Epithelial cell of prostate (primary cell): Measurements from ENCODE around the gene BCOR.
A peak's percentile ranks its signal among the peaks of the same experiment; 100 is the strongest.

Experiments
- DNase-seq: peaks from one replicate; pipeline ENCODE4 v3.0.0-alpha.2; 2011; ENCODE audit warnings: low read depth, low spot score
- H3K27ac ChIP-seq: fragments of 450-650 bp; 2 replicates; pipeline ENCODE4 v1.5.1; 2017; ENCODE audit warnings: mild to moderate bottlenecking

Gene BCOR

DNA sequence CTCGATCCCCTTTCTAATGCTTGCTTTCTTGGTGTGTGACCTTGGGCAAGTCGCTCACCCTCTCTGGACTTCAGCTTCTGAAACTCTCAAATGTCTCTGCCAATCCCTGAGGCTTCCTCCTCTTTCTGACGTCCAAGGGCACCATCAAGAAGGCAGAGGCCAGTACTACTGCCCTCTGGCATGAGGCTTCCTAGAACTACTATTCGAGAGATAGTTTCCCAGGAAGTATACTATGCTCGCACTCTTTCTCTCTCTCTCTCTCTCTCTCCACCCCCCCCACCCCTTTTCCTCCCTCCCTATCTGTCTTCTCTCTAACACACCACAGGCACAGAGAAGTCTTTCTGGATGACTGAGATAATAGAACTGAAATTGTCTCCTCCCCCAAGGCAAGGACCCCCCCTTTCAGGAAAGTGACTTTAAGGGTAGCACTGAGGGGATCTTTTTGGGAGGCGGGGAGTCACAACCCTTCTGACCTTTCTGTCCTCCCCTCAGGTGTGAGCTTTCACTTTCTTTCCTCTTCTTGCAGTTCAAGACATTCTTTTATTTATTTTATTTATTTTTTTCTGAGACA, 20.0 kb upstream of the BCOR start:
- no peak for DNase-seq
- no peak overlapping the region for H3K27ac ChIP-seq

DNA sequence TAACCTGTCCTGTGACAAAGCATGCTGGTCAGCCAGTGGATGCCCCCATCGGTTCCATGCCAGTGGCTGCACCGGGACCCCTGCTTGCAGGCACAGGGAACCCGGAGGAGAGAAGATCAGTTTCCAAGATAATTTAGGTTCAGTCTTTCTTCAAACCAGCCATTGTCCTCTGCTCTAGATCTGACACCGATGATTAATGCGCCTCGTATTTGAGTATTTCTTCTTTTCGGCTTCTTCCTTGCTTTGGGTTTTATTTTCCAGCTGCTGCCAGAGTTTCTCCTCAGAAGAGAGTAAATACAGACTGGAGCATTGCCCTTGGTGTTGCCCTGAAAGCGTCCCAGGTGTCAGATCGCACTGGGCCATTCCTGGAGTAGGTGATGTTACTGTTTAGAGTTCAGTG, 19.2 kb upstream of the BCOR start:
- H3K27ac ChIP-seq, result no peak overlapping the region
- DNase-seq, result no peak

DNA sequence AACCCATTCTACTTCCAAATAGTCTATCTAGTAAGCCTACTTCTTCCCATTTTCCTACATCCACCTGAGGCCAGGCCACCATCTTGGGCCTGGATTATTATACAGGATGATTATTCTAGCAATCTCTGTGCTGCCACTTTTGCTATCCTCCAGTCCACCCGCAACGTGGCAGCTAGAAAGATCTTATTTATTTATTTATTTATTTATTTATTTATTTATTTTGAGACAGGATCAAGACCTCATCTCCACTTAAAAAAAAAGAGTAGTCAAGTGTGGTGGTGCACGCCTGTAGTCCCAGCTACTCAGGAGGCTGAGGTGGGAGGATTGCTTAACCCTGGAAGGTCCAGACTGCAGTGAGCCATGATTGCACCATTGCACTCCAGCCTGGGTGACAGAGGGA, 15.2 kb upstream of the BCOR start:
- no peak for DNase-seq
- H3K27ac ChIP-seq, result no peak overlapping the region

DNA sequence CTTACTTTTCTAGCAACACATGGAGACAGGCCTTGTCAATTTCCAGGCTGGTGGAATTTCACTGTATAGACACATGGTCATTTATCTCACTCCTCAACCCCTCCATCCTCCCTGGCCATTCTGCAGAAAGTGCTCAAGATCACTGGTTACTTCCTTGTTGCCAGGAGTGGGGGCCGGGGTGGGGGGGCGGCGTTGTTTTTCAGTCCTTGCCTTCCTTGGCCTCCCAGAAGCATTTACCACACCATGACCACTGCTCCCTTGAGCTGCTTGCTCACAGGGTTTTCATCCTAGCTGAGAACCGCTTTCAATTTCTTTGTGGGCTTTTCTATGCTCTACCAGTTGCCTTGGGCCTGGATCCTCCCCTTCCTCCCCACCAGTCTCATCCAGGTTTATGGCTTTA, 14.1 kb upstream of the BCOR start:
- no peak for DNase-seq

DNA sequence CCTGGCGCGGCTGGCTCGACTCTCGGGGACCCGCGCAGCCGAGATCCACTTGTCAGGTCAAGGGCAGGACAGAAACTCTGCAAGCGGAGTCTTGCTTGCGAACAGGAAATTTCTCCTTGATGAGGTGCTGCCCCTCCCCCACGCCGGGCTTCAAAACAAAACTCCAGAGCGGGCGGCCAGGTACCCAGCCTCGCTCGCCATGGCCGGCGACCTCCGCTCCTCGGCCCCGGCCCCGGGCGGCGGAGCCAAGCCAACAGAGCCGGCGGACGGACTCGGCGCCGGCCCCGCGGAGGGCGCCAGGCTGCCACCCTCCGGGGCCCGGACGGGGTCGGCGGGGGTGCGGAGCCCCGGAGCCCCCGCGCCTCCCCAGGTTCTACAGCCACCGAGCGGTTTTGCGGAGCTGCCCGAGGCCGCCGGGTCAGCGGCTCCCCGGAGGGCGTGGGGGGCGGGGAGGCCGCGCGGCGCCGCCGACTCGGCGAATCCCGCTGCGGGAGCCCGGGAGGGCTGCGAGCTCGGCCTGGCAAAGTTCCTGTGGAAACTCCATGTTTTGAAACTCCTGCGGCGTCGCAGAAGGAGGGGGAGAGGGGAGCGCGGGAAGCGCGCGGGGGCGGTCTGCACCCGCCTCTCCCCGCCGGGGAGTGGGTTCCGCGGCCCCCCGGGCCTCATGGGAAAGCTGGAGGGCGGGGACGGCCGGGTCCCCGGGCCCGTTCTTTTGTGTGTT, 11.7 kb upstream of the BCOR start:
- no peak for DNase-seq
- H3K27ac ChIP-seq, result peak overlapping the region; percentile 71

More for the DNA sequence above, 14.1 kb upstream of the BCOR start:
- H3K27ac ChIP-seq, result no peak overlapping the region

DNA sequence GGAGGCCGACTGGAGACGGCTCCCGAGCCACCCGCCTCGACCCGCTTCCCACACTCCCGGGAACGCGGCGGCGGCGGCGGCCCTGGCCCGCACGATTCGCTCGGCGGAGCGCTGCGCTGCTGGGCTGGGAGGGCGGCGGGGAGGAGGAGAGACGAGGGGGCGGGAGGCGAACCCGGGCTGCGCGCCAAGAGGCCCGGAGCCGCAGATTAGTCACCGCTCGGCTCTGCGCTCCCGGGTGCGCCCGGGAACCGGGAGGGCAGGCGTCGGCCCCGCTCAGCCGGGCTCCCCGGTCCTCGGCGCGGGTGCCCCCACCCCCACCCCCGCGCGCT, 11.2 kb upstream of the BCOR start:
- DNase-seq, result no peak
- H3K27ac ChIP-seq, result peak overlapping the region; percentile 71

DNA sequence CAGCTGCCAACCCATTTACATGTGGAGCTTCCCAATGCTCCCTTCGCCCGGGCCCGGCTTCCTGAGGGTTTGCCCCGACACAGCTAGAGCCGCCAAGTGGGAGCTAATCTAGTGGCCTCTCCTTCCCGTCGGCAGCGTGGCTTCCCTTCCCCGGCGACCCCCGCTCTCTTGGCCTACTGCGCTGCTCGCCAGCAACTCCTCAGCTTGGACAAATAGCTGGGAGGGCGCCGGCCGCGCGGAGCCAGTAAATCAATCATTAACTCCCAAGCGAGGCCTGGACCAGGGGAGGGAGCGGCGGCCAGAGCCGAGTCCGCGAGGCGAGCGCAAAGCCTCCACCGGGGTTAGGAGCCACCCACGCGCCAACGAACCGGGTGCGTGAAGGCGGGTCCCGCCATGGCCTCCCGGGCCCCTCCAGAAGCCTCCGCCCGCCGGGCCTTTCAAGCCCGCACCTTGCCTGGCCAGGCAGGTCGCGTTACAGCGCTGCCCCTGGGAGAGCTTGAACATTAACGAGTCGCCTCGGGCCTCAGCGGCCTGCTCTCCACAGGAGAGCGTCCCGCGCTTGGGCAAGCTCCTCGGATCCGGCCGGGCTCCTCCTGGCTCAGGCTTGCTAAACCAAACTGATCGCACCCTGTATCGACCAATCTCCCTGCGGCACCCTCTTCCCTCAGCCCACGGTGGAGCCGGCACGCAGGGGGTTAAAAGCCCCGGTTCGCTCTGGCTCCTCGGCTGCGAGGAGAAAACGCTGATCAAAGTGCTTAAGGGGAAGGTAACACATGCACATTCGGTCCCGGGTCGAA, 10.6 kb upstream of the BCOR start:
- peak overlapping the region; percentile 71 for H3K27ac ChIP-seq
- DNase-seq, result no peak

DNA sequence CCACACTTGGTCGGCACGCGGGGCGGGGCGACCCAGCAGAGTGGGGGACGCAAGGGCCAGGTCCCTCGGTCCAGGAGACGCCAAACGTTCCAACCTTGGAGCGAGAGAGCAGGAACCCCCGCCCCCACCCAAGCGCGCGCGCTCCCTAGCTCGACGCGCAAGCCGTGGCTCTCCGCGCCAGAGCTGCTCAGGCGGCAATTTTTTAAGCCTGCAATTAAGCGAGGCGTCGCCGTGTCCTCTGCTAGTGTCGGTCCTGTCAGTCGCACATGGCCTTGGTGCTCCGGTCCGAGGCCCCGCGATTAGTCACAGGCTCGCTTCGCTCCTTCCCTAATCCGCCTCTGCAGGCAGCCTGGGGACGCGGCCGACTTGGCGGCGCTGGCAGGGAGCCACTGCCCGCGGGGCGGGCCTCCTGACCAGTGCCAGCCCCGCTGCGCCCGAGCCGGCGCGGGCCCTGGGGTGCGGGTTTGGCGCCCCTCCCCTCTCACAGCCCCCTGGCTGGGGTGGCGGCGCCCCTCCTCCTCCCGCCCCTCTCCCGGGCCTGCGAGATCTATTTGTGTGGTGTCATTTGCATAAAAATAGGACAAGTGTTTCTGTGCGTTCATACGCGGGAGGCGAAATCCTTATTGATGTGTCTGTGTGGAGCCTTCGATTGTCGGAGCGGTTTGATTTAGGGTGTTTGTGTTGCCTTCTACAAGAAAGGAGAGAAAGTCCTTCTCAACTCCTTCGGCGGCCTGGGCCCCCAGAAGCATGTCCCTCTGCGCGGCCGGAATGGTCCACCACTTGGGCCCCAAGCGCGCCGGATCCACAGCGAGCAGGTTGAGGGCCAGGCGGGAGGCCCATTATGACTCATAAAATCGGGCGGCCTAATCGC, 9.8 kb upstream of the BCOR start:
- no peak for DNase-seq
- no peak overlapping the region for H3K27ac ChIP-seq

DNA sequence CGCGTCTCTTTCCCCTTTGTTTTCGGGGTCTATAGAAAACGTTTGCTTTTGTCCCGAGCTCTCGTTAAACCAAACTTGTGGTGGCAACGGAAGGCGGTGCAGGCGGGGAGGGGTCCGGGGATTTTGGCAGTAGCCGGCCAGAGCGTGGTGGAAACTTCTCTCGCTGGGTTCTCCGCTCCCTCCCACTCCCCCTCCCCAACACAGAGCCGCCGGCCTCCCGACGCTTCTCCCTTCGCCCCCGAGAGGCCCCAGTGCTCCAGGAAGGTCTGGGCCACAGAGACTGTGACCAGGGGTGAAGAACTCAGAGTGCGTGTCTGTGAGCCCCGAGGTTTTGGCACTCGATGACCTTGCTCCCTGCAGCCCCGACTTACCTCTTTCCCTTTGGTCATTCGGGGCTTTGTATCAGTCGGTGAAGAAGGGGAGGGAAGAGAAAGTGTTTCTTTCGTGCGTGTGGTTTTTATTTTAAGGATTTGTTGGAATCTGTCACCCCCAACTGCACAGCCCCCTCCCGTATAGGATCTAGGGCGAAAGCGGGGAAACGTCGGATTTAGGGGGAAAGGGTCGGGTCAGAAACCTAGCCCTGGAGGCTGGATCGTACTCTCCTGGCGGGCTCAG, 9.0 kb upstream of the BCOR start:
- no peak for DNase-seq
- peak overlapping the region; percentile 51 for H3K27ac ChIP-seq

DNA sequence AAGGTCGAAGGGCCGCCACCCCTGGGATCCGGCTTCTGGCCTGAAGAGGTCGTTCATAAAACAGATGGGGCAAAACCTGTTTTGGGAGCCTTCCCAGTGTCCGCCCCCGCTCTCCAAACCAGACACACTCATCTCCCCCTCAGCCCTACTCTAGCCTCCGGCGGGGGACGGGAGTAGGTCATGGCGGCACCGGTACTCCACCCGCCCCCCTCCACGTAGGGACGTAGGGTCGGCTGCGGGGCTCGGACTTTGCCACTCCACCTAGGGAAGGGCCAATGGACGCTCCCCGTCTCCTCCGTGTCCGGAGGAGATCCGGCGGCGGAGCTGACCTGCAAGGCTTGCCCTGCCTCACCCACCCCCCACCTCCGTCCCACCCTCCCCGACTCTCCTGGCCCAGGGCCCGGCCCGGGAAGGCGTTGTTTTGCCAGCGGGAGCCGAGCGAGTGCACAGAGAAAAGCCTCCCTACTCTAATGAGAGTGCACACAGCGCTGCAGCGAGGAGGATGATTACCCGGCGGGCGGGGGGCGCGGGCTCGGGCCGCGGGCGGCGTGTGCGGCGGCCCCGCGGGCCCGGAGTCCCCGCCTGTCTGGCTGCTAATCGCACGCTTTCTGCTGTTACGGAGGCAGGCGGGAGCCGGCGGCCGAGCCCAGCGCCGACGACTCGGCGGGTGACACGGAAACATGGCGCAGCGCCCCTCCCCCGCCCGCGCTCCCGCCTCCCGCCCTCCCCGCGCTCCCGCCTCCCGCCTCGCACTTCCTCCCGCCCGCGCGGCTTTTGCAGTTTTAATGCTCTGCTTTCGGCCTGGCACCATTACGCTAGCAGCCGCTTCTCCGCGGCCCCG, 8.3 kb upstream of the BCOR start:
- DNase-seq, result no peak

DNA sequence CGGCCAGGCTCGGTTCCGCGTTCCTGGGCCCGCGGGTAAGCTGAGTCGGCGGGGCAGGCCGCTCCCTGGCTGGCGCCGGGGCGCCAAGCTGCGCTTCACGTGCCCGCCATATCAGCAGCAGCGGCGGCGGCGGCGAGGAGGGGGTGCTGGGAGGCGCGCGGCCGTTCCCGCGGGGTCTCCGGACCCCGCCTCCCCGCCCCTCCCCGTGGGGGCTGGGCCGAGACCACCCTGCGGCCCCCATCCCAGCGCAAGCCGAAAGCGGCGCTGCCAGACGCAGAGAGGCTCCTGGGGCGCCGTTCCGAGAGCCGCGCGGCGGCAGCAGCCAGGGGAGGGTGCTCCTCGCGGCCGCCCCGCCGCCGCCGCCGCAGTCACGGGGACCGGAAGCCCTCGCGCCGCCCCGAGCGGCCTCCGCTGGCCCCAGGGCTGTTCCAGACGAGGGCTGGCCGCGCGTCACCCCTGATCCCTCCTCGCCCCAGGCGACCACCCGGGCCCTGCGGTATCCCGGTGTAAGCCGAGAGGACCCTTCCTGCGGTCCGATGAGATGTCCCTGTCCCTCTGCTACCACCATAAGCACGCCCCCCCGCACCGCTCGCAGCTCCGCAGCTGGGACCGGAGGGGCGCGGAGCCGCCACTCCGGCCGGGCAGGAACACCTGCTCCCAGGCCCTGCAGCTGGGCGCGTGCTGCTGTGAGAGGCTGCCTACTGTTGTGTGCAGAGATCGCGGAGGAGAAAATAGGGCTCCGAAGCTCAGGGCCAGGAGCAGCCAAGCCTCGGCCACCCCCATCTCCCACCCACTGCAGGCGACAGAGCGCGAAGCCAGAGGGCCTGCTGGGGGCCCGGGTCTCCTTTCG, 7.5 kb upstream of the BCOR start:
- DNase-seq, result no peak
- peak overlapping the region; percentile 51 for H3K27ac ChIP-seq

More for the DNA sequence above, 8.3 kb upstream of the BCOR start:
- H3K27ac ChIP-seq, result peak overlapping the region; percentile 51

DNA sequence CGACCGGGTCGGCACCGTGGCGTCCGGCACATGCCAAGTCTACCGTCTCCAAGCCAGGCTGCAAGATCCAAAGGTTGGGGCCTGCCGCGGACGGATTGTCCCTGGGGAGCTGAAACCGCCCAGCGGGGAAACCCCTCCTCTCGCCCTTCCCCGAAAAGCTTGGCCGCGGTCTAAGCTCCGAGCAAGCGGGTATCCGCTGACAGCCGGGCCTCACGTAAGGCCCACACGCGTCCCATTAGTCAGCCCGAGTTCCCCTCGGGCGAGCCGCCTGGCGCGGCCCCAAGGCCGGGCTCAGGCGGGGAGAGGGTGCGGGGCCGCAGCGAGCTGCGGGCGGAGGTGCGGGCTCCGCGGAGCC, 6.8 kb upstream of the BCOR start:
- peak overlapping the region; percentile 51 for H3K27ac ChIP-seq
- no peak for DNase-seq

DNA sequence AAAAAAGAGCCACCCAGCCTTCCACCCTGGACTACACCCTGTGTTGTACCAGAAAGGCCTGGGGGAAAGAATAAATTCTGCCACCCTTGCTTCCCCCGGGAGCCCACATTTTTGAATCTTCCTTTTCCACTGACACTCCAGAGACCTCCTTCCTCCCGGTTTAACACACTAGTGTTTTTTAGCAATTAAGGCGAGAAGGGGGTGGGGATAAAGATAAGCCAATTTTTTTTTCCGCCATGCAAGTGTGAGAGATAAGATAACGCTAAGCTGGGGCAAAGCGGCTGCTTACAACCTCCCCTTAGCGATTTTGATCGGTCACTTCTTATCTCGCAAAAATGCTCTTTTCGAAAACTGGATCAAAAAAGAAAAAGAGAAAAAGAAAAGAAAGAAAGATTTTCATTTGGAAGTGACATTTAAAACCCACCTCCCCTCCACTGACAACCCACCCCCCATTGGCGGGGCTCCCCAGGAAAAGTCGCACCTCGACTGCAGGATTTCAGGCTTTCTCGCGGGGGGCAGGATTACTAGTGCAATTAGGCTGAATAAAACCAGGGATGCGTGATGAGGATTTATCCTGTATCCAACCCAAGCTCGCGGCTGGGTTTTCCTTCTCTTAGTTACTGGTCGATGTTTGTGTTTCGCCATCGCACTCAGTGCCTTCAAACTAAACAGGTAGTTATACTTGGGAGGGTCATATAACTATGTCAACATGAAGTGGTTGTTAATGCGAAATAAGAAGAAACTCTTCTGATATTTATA, 6.0 kb upstream of the BCOR start:
- no peak overlapping the region for H3K27ac ChIP-seq
- no peak for DNase-seq

DNA sequence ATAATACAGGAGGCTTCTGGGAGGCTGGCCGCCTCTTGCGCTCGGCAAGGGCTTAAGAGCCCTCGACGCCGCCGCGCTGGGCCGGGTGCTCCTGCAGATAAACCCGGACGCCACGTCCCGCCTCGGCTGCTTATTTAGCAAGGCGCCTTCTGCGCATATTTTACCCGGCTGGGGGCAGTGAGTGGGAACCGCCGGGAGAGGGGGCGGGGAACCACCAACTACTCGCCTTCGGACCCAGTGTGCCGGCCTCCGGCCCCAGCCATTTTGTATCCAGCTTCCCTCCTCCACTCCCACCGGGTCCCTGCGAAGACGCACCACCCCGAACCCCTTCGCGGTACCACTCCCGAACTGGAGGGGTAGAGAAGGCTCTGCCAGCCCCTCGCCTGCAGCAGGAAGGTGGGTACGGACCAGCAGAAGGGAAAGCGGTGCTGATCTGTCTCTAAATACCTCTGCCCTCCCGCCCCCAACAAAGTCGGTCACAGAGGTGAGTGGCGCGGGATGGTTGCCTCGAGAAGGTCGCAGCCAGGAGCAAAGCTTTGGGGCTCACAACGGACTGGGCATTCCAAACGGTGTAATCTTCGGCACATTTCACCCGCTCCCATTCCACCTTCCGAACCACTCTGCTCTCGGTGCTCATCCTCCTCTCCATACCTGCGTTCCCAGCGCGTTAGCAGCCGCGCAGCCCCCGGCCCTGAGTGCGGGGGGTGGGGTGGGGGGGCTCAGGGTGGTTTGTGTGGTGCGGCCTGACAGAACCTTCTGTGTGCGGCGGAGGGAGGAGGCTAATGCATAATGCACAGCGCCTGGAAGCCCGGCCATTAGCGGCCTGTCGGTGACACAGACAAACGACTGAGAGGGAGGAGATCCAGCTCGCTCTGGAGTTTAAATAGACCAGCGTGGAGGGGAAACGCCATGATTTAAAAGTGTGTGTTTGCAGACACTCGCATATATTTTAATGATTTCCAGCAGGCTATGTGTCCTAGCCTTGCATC, 4.9 kb upstream of the BCOR start:
- no peak overlapping the region for H3K27ac ChIP-seq

DNA sequence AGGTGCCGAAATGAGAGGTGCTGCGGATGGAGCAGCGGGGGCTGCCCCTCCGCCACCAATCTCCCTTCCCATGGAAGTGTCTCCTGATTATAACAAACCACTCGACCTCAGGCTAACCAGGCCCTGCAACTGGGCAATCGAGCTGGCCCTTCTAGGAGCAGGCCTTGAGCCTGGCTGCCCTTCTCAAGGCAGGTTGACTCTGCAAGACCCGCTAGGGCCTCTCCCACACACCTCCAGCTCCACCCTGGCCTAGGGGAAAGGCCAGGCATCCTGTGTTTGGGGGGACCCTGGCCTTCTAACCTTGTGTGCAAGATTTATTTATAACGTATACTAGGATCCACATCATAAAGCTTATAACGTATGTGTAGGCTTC, 3.7 kb upstream of the BCOR start:
- no peak overlapping the region for H3K27ac ChIP-seq
- no peak for DNase-seq

More for the DNA sequence above, 4.9 kb upstream of the BCOR start:
- no peak for DNase-seq

DNA sequence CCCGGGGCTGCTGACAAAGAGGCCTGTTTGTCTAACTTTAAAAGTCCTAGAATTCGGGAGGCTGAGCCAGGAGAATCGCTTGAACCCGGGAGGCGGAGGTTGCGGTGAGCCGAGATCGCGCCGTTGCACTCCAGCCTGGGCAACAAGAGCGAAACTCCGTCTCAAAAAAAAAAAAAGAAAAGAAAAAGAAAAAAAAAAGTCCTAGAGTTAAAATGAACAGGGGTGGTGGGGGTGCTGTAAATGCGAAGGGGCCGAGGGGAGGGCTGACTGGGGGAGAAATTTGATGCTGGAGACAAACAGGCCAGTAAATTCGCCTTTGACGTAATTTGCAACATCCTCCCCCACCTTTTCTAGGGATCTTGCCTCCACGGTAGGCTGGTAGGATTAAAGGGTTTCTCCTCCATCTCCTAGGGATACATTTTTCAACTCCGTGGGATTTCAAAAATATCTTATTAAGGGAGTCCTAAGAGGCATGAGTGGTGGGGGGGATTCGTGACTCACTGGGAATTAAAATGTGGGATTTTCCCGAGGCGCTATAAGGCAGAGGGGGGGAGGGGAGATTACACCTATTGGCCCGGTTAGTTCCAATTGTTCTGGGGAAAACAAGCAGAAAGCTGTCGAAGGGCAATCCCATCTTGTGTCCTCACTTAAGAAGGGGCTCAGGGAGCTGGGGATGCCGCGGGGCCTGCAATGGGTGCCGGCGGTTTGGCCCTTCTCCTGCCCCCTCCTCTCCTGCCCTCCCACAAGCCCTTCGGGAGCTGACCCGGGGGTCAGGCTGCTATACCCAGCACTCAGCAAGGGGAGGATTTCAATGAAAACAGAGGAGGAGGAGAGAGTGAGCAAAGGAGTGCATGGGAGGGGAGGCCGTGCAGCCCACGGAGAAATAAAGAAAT, 3.0 kb upstream of the BCOR start:
- DNase-seq, result no peak

More for the DNA sequence above, 3.0 kb upstream of the BCOR start:
- H3K27ac ChIP-seq, result peak overlapping the region; percentile 11
